Epithelial cell of esophagus (primary cell): ENCODE results near the gene MILR1.
A peak's percentile ranks its signal among the peaks of the same experiment; 100 is the strongest.

Experiments used
- DNase-seq: peaks from one replicate; pipeline ENCODE4 v3.0.0; 2010; ENCODE audit warnings: low read depth
- H3K4me3 ChIP-seq: 2 replicates; pipeline ENCODE4 v1.5.1; 2011; ENCODE audit warnings: mild to moderate bottlenecking, low read length, control low read depth
- CTCF ChIP-seq: IDR thresholded peaks from 2 replicates; pipeline ENCODE4 v1.5.1; 2011; ENCODE audit warnings: low read depth, mild to moderate bottlenecking, low read length, control low read depth, inconsistent platforms; ENCODE audit not compliant: insufficient read depth; ENCODE audit errors: missing control alignments

MILR1 gene

DNA sequence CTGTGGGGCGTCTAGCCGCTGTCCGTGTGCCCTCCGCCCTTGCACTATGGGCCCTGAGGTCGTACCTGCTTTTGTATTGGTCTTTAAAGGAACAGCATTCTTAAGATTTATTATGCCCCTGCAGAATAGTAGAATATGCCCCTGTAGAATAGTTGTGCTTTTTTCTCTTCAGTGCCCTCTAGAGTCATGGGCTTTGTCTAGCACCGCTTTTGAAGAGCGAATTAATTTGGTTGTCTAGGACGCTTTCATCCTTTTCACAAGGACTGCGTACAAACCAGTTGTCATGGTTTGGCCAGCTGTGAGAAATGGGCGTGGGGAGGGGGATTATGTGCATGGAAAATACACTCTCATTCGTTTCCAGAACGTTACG lies 58.5 kb downstream of the MILR1 start:
- peak overlapping the region; percentile 93 for H3K4me3 ChIP-seq
- TF ChIP-seq CTCF = peak; percentile 56
- DNase-seq = peak; percentile 69

DNA sequence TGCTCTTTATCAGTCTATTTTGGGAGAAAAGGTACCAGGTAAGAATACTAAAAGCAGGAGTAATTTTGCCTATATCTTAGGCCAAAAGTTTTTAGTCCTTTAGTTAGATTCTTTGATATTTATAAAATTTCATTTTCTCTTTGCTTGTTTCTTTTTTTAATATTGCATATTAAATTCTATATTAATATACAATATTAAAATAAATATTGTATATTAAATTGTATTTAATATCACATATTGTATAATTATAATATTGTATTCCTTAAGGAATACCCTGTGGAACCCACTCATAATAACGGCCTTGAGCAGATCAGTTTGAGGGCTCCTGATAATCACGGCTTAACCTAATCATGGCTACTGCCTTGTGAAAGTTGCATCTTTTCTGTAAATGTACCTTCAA lies 59.8 kb downstream of the MILR1 start:
- H3K4me3 ChIP-seq = peak overlapping the region; percentile 93

DNA sequence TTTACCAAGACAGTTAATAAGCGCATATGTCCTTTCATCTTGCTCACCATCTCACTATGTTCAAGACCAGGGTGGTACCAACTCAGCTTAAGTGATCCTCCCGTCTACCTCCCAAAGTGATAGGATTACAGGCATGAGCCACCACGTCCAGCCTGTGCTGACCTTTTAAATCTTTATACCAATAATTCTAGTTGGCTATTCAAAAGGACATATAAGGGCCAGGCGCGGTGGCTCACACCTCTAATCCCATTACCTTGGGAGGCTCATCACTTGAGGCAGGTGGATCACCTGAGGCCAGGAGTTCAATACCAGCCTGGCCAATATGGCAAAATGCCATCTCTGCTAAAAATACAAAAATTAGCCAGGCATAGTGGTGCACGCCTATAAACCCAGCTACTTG lies 60.3 kb downstream of the MILR1 start:
- DNase-seq = no peak
- no peak overlapping the region for H3K4me3 ChIP-seq
- no peak for TF ChIP-seq CTCF

More for the DNA sequence above, 59.8 kb downstream of the MILR1 start:
- no peak for TF ChIP-seq CTCF
- DNase-seq = no peak

DNA sequence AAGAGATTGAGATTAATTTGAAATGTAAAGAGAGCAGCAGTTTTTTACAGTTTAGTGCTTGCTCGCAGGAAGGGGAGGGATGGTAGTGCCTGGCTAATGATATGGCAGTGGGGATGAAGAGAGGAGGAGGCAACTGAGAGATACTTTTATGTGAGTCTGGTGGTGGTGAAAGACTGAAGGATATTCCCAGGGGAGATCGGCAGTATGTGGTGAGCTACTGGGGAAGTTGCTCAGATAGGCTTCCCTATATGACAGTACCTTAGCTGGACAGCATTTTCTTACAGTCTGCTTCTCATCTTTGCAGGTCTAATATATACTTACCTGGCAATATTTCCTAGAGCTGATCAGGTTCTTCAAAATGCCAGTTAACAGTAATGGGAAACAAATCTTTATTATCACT lies 66.5 kb downstream of the MILR1 start:
- no peak for TF ChIP-seq CTCF
- DNase-seq = no peak

DNA sequence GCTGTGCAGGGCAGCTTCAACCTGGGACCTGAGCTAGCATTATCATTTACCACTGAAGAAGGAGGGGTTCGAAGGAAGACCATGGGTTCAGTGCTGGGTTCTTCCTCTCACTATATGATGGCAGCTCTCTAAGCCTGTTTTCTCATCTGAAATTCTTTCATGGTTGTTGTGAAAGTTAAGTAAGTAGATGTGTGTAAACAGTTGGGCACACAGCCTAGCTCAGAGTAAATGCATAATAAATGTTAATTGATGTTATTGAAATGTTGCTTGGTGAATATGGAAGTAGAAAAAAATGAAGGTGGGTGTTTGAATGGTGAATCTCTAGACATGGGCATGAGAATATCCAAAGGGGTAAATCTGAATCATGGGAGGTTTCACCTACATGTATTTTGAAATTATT lies 66.9 kb downstream of the MILR1 start:
- no peak for TF ChIP-seq CTCF
- no peak overlapping the region for H3K4me3 ChIP-seq
- no peak for DNase-seq

More for the DNA sequence above, 66.5 kb downstream of the MILR1 start:
- no peak overlapping the region for H3K4me3 ChIP-seq
